GM20000 (cell line): Measurements from ENCODE around the gene CYTH1.
A peak's percentile ranks its signal among the peaks of the same experiment; 100 is the strongest.

ENCODE experiments used
- DNase-seq: peaks from one replicate; pipeline ENCODE4 v3.0.0; 2012; ENCODE audit warnings: low spot score
- TF ChIP-seq, protein P1 (sequence below): IDR thresholded peaks from 2 replicates; pipeline ENCODE4 v1.5.1; 2012; ENCODE audit warnings: mild to moderate bottlenecking, control low read depth; ENCODE audit errors: extremely low read depth, missing control alignments

The CYTH1 gene

GRCh38 chr17:78714534-78714933 is 67.5 kb downstream of the CYTH1 start:
- TF ChIP-seq, protein P1, sequence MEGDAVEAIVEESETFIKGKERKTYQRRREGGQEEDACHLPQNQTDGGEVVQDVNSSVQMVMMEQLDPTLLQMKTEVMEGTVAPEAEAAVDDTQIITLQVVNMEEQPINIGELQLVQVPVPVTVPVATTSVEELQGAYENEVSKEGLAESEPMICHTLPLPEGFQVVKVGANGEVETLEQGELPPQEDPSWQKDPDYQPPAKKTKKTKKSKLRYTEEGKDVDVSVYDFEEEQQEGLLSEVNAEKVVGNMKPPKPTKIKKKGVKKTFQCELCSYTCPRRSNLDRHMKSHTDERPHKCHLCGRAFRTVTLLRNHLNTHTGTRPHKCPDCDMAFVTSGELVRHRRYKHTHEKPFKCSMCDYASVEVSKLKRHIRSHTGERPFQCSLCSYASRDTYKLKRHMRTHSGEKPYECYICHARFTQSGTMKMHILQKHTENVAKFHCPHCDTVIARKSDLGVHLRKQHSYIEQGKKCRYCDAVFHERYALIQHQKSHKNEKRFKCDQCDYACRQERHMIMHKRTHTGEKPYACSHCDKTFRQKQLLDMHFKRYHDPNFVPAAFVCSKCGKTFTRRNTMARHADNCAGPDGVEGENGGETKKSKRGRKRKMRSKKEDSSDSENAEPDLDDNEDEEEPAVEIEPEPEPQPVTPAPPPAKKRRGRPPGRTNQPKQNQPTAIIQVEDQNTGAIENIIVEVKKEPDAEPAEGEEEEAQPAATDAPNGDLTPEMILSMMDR, result no peak
- no peak for DNase-seq

GRCh38 chr17:78712043-78712442 is 70.0 kb downstream of the CYTH1 start:
- DNase-seq, result no peak
- TF ChIP-seq, protein P1, result no peak

GRCh38 chr17:78710607-78711006 is 71.5 kb downstream of the CYTH1 start:
- TF ChIP-seq, protein P1, result no peak
- no peak for DNase-seq

GRCh38 chr17:78709751-78710181 is 72.3 kb downstream of the CYTH1 start:
- no peak for DNase-seq
- TF ChIP-seq, protein P1, result no peak

GRCh38 chr17:78709119-78709681 is 72.9 kb downstream of the CYTH1 start:
- peak; percentile 62 for DNase-seq
- TF ChIP-seq, protein P1, result no peak

DNA sequence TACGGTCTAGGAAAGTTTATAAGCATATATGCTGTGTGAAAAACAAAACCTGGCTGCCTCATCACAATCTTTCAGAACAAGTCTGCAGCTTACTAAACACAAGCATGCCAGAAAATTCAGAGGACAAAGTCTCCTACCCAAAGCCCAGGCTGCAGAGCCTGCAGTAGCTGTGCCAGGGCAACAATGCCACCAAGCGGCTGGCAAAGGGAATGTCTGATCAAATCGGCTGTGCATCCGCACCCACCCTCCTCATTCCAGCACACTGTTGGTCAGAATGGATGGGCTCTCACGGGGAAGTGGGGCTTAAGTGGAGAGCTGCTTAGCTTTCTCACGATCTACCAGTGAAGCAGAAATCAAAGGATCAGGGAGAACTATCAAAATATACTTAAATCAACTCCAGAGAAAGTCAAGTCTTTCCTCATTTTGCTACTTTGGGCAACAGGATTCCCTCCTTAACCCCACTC is 73.5 kb downstream of the CYTH1 start:
- DNase-seq, result peak; percentile 55
- TF ChIP-seq, protein P1, result peak; percentile 47

DNA sequence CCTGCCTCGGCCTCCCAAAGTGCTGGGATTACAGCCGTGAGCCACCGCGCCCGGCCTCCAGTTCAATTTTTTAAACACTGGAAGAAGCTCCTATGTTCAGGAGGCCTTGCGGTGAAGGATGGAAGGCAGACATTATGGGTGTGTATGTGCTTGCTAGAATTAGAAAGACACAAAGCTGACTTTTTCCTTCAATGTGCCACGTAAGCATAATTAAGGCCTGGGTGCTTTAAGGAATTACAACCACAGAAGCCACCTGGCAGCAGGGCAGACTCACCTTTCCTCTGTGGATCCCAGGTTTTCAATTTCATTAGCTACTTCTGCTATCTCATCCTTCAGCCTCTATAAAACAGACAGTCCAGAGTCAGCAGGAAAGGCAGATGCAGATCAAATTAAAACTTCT is 74.2 kb downstream of the CYTH1 start:
- TF ChIP-seq, protein P1, result no peak
- DNase-seq, result no peak
